CD4-positive, CD25-positive, alpha-beta regulatory T cell (primary cell): ENCODE results near the gene NLRX1. TPM values are rescaled to one million over a fixed set of nuclear protein-coding genes. Genes with fewer than 3 reads are reported as not detected.
"Not testable (repeated sequence)": the region's sequence is repeated elsewhere in the genome, so short reads cannot be mapped to it uniquely, and the experiment has no call there.

Source experiments
- ATAC-seq, 2 donors: fragments of 150-1000 bp; cut with Tn5 transposase; one replicate each; pipeline ENCODE4 v1.10.0; 2021; ENCODE audit warnings: low read depth in 2 of 2, moderate number of reproducible peaks in 2 of 2, moderate library complexity in 1 of 2
- DNase-seq, 3 donors: peaks; one replicate each; pipeline versions ENCODE4 v3.0.0 to v3.0.0-alpha.2; 2012 to 2022; ENCODE audit warnings: mixed read lengths in 1 of 3
- H3K27ac ChIP-seq: one replicate; pipeline ENCODE4 v1.7.0; 2013; ENCODE audit warnings: mild to moderate bottlenecking, low read length; ENCODE audit not compliant: insufficient read depth, poor library complexity, severe bottlenecking
- H3K27me3 ChIP-seq: one replicate; pipeline ENCODE4 v1.7.0; 2013; ENCODE audit warnings: low read length; ENCODE audit not compliant: control insufficient read depth, insufficient read depth
- H3K36me3 ChIP-seq: one replicate; pipeline ENCODE4 v1.7.0; 2013; ENCODE audit warnings: mild to moderate bottlenecking, low read length, moderate library complexity; ENCODE audit not compliant: control insufficient read depth, insufficient read depth
- H3K4me1 ChIP-seq: 2 replicates; pipeline ENCODE4 v1.7.0; 2013; ENCODE audit warnings: mild to moderate bottlenecking, low read length; ENCODE audit not compliant: insufficient read depth, control insufficient read depth, poor library complexity, severe bottlenecking
- H3K4me3 ChIP-seq: one replicate; pipeline ENCODE4 v1.7.0; 2013; ENCODE audit warnings: low read depth, mild to moderate bottlenecking, low read length, moderate library complexity
- H3K9me3 ChIP-seq, 2 experiments: 1 replicate in 1 of 2; 2 replicates in 1 of 2; pipeline ENCODE4 v1.7.0; 2013; ENCODE audit warnings: low read length in 2 of 2, mild to moderate bottlenecking in 1 of 2, moderate library complexity in 1 of 2; ENCODE audit not compliant: control insufficient read depth in 2 of 2
- H3K27ac Mint-ChIP-seq, 3 donors: one replicate each; pipeline ENCODE4 v1.8.0; 2020 to 2022; ENCODE audit warnings: mild to moderate bottlenecking in 3 of 3, mixed read lengths in 3 of 3, moderate library complexity in 2 of 3
- H3K27me3 Mint-ChIP-seq: one replicate; pipeline ENCODE4 v1.8.0; 2022; ENCODE audit warnings: mild to moderate bottlenecking, mixed read lengths
- H3K36me3 Mint-ChIP-seq: one replicate; pipeline ENCODE4 v1.8.0; 2020; ENCODE audit warnings: mixed read lengths
- H3K4me1 Mint-ChIP-seq, 4 donors: one replicate each; pipeline ENCODE4 v1.8.0; 2020 to 2022; ENCODE audit warnings: mixed read lengths in 4 of 4, mild to moderate bottlenecking in 1 of 4
- H3K4me3 Mint-ChIP-seq, 4 donors: one replicate each; pipeline ENCODE4 v1.8.0; 2020 to 2022; ENCODE audit warnings: mild to moderate bottlenecking in 4 of 4, mixed read lengths in 4 of 4, moderate library complexity in 3 of 4
- H3K9me3 Mint-ChIP-seq, 7 donors: one replicate each; pipeline ENCODE4 v1.8.0; 2020 to 2022; ENCODE audit warnings: mixed read lengths in 7 of 7, mild to moderate bottlenecking in 3 of 7, moderate library complexity in 2 of 7
- polyA plus RNA-seq, 4 donors: library from polyadenylated mRNA; unstranded; fragments of 300-500 nt; fragmentation: Illumina TruSeq; gene quantifications; one replicate each; pipeline ENCODE4 v1.2.3, GENCODE V29; 2021
- total RNA-seq: library from RNA; stranded (reverse); gene quantifications from one replicate; pipeline ENCODE4 v1.2.3, GENCODE V29; 2022

The NLRX1 gene
- total and polyA plus RNA-seq, 5 donors from 2014 or later = 5.0 to 7.8 (median 6.4) TPM

GRCh38 chr11:119126675-119127268 is 41.8 kb upstream of the NLRX1 start:
- DNase-seq = no peak
- Histone ChIP-seq H3K4me3 (no peak overlapping the region), H3K27me3 (no peaks in the 10 kb centered on the region), H3K4me1 (peaks cover 15% of the 10 kb centered on the region), H3K9me3 (no peaks in the 10 kb centered on the region), H3K27ac (no peak overlapping the region), H3K36me3 (peaks cover 35% of the 10 kb centered on the region)
- Mint-ChIP-seq H3K9me3 (no peaks in the 10 kb centered on the region), H3K27me3 (no peaks in the 10 kb centered on the region), H3K27ac (peak overlapping the region in 2 of 3 donors; percentile 67 to 76), H3K4me3 (peak overlapping the region in 1 of 4 donors; percentile 24), H3K4me1 (peaks cover 16 to 44% (median 28%) of the 10 kb centered on the region in 4 donors), H3K36me3 (peaks cover 33% of the 10 kb centered on the region)
- no peak for ATAC-seq

GRCh38 chr11:119130662-119131061 is 37.9 kb upstream of the NLRX1 start:
- H3K27me3 ChIP-seq = no peaks in the 10 kb centered on the region
- H3K4me3 ChIP-seq = no peak overlapping the region
- no peak for ATAC-seq
- Mint-ChIP-seq H3K4me1 (peaks cover 7 to 20% (median 10%) of the 10 kb centered on the region in 4 donors), H3K27ac (no peak overlapping the region), H3K27me3 (no peaks in the 10 kb centered on the region), H3K4me3 (no peak overlapping the region), H3K36me3 (peaks cover 44% of the 10 kb centered on the region), H3K9me3 (no peaks in the 10 kb centered on the region)
- no peak for DNase-seq
- no peaks in the 10 kb centered on the region for H3K9me3 ChIP-seq
- H3K27ac ChIP-seq = no peak overlapping the region
- H3K36me3 ChIP-seq = peaks cover 54% of the 10 kb centered on the region
- H3K4me1 ChIP-seq = no peaks in the 10 kb centered on the region

- no peak for DNase-seq
- Mint-ChIP-seq H3K36me3 (peaks cover 36% of the 10 kb centered on the region), H3K4me1 (peaks cover 0 to 8% (median 3%) of the 10 kb centered on the region in 4 donors), H3K27me3 (peaks cover 1% of the 10 kb centered on the region), H3K27ac (no peak overlapping the region), H3K9me3 (no peaks in the 10 kb centered on the region), H3K4me3 (no peak overlapping the region)
- no peak for ATAC-seq
- H3K27ac ChIP-seq = no peak overlapping the region
- H3K9me3 ChIP-seq = no peaks in the 10 kb centered on the region
- no peaks in the 10 kb centered on the region for H3K27me3 ChIP-seq
- H3K4me3 ChIP-seq = no peak overlapping the region
- no peaks in the 10 kb centered on the region for H3K4me1 ChIP-seq
- H3K36me3 ChIP-seq = peaks cover 44% of the 10 kb centered on the region
Measured at GRCh38 chr11:119134389-119134978, 34.0 kb upstream of the NLRX1 start.

DNA sequence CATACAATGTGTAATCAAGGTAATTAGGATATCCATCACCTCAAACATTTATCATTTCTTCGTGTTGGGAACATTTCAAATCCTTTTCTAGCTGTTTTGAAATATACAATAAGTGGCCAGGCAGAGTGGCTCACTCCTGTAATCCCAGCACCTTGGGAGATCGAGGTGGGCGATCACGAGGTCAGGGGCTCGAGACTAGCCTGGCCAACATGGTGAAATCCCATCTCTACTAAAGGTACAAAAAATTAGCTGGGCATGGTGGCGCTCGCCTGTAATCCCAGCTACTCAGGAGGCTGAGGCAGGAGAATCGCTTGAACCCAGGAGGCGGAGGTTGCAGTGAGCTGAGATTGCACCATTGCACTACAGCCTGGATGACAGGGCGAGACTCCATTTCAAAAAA is 29.2 kb upstream of the NLRX1 start:
- peaks cover 13% of the 10 kb centered on the region for H3K36me3 Mint-ChIP-seq
- ATAC-seq, H3K9me3 Mint-ChIP-seq, H3K27ac ChIP-seq, DNase-seq, H3K36me3 ChIP-seq, H3K4me3 ChIP-seq, H3K4me3 Mint-ChIP-seq, H3K27me3 ChIP-seq, H3K9me3 ChIP-seq, H3K27ac Mint-ChIP-seq, H3K4me1 ChIP-seq, H3K4me1 Mint-ChIP-seq: not testable (repeated sequence)
- peaks cover 24% of the 10 kb centered on the region for H3K27me3 Mint-ChIP-seq

DNA sequence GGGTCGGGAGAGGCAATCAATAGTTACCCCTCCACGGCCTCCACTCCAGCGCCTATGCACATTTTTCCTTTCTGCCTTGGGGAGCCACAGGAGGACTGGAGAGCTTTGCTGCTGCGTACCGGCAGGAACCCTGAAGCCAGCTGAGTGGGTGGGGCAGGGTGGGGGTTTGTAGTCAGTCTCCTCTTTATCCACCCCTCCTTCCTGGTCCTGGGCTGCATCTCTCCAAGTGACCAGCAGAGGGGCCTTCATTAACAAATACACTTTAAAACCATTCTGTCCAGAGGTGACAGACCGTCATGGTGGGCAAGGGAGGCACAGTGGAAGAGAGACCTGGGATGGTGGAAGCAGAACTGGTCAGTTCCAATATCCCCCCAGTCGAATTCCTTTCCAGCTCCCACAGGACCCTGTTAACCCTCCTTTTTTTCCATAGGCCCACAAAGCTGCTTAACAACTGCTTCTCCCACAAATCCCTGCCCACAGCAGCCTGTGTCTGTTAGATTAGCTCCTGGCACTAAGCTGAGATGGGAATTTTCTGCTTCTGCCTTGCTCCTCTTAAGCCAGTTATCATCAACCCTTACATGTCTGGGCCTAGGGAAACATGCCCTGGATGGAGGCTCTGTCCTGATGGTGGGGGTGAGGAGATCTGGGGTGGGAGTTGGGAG is 23.6 kb upstream of the NLRX1 start:
- Mint-ChIP-seq H3K9me3 (peaks cover 0 to 3% (median 0%) of the 10 kb centered on the region in 7 donors), H3K36me3 (peaks cover 4% of the 10 kb centered on the region), H3K4me3 (peak overlapping the region in 2 of 4 donors; percentile 7 to 40), H3K27me3 (peaks cover 51% of the 10 kb centered on the region), H3K27ac (no peak overlapping the region), H3K4me1 (peaks cover 0 to 18% (median 10%) of the 10 kb centered on the region in 4 donors)
- ATAC-seq (peak in 1 of 2 donors; percentile 43), DNase-seq (peak in 2 of 3 donors; percentile 14 to 48)
- H3K4me3 ChIP-seq = no peak overlapping the region
- H3K27ac ChIP-seq = no peak overlapping the region
- H3K4me1 ChIP-seq = peaks cover 17% of the 10 kb centered on the region
- no peaks in the 10 kb centered on the region for H3K9me3 ChIP-seq
- no peaks in the 10 kb centered on the region for H3K36me3 ChIP-seq
- H3K27me3 ChIP-seq = peaks cover 24% of the 10 kb centered on the region

DNA sequence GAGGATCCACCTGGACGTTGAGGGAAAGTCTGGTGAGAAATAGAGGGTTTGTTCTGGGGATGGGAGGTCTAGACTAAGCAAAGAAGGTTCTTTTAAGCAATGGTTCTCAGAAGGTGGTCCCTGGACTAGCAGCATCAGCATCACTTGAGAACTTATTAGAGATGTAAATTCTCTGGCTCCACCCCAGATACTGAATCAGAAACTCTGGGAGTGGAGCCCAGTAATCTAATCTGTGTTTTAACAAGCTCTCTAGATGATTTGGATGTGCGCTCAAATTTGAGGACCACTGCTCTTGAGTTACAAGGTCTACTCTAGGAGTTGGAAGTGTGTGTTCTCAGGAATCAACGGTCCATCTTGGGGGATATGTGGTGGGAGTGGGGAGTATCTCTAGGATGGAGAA is 23.0 kb upstream of the NLRX1 start:
- H3K9me3 ChIP-seq = no peaks in the 10 kb centered on the region
- DNase-seq = no peak
- no peak overlapping the region for H3K4me3 ChIP-seq
- Mint-ChIP-seq H3K27ac (no peak overlapping the region), H3K36me3 (peaks cover 4% of the 10 kb centered on the region), H3K4me3 (peak overlapping the region in 1 of 4 donors; percentile 7), H3K4me1 (peaks cover 0 to 18% (median 10%) of the 10 kb centered on the region in 4 donors), H3K9me3 (peaks cover 0 to 3% (median 0%) of the 10 kb centered on the region in 7 donors), H3K27me3 (peaks cover 57% of the 10 kb centered on the region)
- H3K27me3 ChIP-seq = peaks cover 27% of the 10 kb centered on the region
- H3K4me1 ChIP-seq = peaks cover 17% of the 10 kb centered on the region
- no peaks in the 10 kb centered on the region for H3K36me3 ChIP-seq
- H3K27ac ChIP-seq = no peak overlapping the region
- ATAC-seq = no peak

DNA sequence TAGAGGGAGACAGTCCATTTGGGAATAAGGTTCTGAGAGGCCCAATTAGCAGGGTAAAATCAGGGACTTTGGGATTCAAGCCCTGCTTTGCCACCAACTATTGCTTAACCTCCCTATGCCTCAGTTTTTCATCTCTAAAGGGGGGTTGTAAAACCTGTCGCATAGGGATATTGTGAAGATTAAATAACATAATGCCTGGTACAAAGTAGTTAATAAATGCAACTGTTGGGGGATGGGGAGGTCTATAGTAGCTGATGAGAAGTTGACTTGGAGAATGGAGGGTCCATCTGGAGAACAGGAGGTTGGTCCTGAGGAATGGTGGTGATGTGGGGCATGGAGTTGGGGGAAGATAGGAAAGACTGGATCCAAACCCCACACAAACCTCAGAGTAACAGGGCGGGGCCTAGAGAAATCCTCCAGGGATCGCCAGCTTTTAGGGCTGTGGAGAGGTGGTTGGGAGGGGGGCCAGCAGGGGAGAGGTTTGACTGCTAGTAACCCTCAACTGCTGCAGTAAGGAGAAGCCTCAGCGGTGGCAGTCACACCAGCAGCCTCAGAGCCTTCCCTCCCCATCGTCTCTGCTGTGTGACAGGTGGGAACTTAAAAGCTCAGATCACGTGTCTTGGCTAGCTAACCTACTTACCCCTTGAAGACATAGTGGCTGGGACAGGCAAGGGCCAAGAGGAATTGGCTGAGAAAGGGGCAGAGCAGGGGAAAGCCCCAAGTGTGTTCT is 20.8 kb upstream of the NLRX1 start:
- Histone ChIP-seq H3K36me3 (no peaks in the 10 kb centered on the region), H3K27ac (no peak overlapping the region), H3K4me3 (no peak overlapping the region), H3K9me3 (no peaks in the 10 kb centered on the region), H3K27me3 (peaks cover 31% of the 10 kb centered on the region), H3K4me1 (peaks cover 17% of the 10 kb centered on the region)
- Mint-ChIP-seq H3K9me3 (peaks cover 0 to 3% (median 0%) of the 10 kb centered on the region in 7 donors), H3K27ac (no peak overlapping the region), H3K36me3 (peaks cover 4% of the 10 kb centered on the region), H3K4me3 (peak overlapping the region; percentile 52 to 82 (median 68)), H3K4me1 (peaks cover 0 to 18% (median 10%) of the 10 kb centered on the region in 4 donors), H3K27me3 (peaks cover 70% of the 10 kb centered on the region)
- ATAC-seq (no peak), DNase-seq (no peak)
